ENCODE data around the gene CLNS1A.

DNA sequence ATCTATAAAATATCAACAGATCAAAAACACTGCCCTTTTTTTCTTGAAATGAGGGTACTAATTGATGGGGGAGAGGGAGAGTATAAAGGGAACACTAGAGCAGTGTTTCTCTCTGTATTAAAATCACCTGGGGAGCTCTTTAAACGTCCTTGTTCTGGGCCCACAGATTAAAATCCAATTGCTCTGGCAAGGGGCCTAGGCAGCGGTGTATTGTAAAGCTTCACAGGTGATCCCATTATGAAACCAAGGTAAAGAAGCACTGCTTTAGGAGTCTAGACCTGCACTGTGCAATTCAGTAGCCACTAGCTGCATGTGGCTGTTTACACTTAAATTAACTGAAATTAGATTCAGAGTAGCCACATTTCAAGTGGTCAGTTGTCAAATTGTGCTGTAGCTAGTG is 44.9 kb downstream of the CLNS1A start:
- TF ChIP-seq, protein P1, sequence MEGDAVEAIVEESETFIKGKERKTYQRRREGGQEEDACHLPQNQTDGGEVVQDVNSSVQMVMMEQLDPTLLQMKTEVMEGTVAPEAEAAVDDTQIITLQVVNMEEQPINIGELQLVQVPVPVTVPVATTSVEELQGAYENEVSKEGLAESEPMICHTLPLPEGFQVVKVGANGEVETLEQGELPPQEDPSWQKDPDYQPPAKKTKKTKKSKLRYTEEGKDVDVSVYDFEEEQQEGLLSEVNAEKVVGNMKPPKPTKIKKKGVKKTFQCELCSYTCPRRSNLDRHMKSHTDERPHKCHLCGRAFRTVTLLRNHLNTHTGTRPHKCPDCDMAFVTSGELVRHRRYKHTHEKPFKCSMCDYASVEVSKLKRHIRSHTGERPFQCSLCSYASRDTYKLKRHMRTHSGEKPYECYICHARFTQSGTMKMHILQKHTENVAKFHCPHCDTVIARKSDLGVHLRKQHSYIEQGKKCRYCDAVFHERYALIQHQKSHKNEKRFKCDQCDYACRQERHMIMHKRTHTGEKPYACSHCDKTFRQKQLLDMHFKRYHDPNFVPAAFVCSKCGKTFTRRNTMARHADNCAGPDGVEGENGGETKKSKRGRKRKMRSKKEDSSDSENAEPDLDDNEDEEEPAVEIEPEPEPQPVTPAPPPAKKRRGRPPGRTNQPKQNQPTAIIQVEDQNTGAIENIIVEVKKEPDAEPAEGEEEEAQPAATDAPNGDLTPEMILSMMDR (IDR thresholded peaks at IDR 0.05), result no peak
- no peak for TF ChIP-seq POLR2A (IDR thresholded peaks at IDR 0.05)

Data from sigmoid colon (tissue), 3 donors.